Thyroid gland (tissue), 4 donors: ENCODE results near the gene PRKCD.

ENCODE experiments used
- POLR2A ChIP-seq, 2 donors: fragments of 450-650 bp; IDR thresholded peaks; one replicate each; pipeline ENCODE4 v1.6.1; 2017; ENCODE audit warnings: antibody characterized with exemption in 2 of 2, mild to moderate bottlenecking in 2 of 2, moderate library complexity in 1 of 2
- TF ChIP-seq, protein P1 (sequence below), 6 experiments: fragments of 200-600 bp in 3 of 6; fragments of 450-650 bp in 3 of 6; sonication (generic) in 3 of 6; IDR thresholded peaks; one replicate each; pipeline ENCODE4 v1.5.1; 2016 to 2019; ENCODE audit warnings: antibody characterized with exemption in 6 of 6, mild to moderate bottlenecking in 2 of 6, inconsistent platforms in 1 of 6, moderate library complexity in 1 of 6

GRCh38 chr3:53151870-53152660, 8.9 kb upstream of the PRKCD start:
- TF ChIP-seq, protein P1, sequence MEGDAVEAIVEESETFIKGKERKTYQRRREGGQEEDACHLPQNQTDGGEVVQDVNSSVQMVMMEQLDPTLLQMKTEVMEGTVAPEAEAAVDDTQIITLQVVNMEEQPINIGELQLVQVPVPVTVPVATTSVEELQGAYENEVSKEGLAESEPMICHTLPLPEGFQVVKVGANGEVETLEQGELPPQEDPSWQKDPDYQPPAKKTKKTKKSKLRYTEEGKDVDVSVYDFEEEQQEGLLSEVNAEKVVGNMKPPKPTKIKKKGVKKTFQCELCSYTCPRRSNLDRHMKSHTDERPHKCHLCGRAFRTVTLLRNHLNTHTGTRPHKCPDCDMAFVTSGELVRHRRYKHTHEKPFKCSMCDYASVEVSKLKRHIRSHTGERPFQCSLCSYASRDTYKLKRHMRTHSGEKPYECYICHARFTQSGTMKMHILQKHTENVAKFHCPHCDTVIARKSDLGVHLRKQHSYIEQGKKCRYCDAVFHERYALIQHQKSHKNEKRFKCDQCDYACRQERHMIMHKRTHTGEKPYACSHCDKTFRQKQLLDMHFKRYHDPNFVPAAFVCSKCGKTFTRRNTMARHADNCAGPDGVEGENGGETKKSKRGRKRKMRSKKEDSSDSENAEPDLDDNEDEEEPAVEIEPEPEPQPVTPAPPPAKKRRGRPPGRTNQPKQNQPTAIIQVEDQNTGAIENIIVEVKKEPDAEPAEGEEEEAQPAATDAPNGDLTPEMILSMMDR (IDR thresholded peaks at IDR 0.05) = no peak
- no peak for TF ChIP-seq POLR2A (IDR thresholded peaks at IDR 0.05)
